ENCODE measurements around the gene TRIM47.
A peak's percentile ranks its signal among the peaks of the same experiment; 100 is the strongest.

TRIM47 gene

DNA sequence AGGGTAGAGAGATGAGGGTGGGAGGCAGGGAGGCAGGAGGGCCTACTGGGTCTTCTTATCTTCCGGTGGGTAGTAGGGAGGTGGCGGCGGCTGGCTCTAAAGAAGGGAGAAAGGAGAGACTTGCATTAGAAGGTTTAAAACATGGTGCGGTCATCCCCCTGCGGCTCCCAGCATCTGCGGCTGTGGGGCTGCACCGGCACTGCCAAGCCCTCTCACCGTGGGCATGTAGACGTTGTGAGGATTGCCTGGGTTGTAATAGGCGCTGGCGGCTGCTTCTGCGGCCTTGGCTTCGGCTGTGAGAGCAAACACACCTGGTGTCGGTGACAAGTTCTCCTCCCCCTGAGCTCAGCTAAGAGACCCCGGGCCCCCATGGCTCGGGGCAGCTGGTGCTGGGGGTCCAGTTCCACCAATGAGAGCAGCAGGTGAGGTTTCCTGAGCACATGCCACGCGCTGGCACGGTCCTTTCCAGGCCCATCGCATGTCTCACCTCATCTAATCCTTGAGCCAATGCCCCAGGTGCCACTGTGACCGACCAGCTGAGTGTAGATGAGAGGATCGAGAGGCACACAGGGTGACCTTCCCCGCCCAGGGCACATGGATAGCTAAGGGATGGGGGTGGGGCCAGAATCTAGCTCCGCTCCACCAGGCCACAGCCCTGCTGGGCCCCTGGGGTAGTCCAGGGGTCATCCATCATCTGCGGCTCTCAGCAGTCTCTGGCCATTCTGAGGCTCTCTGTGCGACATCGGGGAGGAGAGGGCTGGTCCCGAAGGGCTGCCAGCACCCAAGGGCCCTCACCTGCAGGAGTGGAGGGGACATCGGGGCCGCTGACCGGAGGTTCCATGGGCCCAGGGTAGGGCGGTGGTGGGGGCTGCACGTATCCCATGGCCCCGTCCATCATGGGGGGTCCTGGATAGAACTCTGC, 31.4 kb downstream of the TRIM47 start:
- Histone ChIP-seq H3K36me3 (peaks cover 83% of the 10 kb centered on the region), H3K4me3 (ENCODE audit: low read depth in 1 of 2, low read length in 1 of 2) (peak overlapping the region in 1 of 2 experiments; percentile 78), H3K27ac (peak overlapping the region; percentile 98), H3K4me1 (ENCODE audit: control insufficient read depth in 1 of 2, insufficient read depth in 1 of 2, low read depth in 1 of 2, low read length in 1 of 2) (peaks cover 44 to 56% of the 10 kb centered on the region in 2 experiments), H3K27me3 (no peaks in the 10 kb centered on the region), H3K9me3 (peaks cover 14% of the 10 kb centered on the region)
- TF ChIP-seq, protein P1, sequence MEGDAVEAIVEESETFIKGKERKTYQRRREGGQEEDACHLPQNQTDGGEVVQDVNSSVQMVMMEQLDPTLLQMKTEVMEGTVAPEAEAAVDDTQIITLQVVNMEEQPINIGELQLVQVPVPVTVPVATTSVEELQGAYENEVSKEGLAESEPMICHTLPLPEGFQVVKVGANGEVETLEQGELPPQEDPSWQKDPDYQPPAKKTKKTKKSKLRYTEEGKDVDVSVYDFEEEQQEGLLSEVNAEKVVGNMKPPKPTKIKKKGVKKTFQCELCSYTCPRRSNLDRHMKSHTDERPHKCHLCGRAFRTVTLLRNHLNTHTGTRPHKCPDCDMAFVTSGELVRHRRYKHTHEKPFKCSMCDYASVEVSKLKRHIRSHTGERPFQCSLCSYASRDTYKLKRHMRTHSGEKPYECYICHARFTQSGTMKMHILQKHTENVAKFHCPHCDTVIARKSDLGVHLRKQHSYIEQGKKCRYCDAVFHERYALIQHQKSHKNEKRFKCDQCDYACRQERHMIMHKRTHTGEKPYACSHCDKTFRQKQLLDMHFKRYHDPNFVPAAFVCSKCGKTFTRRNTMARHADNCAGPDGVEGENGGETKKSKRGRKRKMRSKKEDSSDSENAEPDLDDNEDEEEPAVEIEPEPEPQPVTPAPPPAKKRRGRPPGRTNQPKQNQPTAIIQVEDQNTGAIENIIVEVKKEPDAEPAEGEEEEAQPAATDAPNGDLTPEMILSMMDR (IDR thresholded peaks at IDR 0.05), result no peak

DNA sequence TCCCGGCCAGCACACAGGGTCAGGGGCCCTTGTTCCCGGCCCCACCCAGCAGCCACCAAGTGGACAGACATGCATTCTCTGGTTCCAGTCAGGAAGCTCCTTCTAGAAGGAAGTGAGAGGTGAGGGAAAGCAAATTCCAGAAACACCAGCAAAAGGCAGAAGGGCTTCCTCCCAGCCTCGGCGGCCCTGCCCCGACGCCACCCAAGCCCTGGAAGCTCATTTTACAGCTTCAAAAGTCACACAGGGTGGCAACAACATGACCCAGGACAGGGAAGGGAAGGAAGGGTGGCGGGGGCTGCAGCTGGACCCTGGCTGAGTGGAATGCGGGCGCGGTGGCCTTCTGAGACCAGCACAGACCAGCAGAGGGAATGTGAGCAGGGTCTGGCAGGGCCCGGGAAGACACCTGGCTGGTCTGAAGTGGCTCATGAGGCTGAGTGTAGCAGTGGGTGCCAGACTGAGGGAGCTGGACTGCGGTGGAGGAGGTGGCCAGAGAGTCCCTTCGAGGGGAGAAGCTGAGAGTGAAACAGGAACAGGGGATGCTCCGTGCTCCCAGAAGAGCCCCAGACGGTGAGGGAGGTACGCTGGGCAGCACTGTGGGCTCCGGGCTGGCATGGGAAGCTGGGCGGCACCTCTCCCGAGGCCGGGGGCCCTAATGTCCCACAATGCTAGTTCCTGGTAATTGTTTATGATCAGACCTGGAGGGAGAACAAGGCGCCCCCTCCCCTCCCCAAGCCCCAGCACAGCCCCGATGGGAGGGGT, 32.3 kb downstream of the TRIM47 start:
- peaks cover 44 to 56% of the 10 kb centered on the region in 2 experiments for H3K4me1 ChIP-seq (ENCODE audit: control insufficient read depth in 1 of 2, insufficient read depth in 1 of 2, low read depth in 1 of 2, low read length in 1 of 2)
- H3K36me3 ChIP-seq, result peaks cover 82% of the 10 kb centered on the region
- H3K27me3 ChIP-seq, result no peaks in the 10 kb centered on the region
- TF ChIP-seq, protein P1 (IDR thresholded peaks at IDR 0.05), result no peak
- peak overlapping the region; percentile 78 to 98 for H3K4me3 ChIP-seq (ENCODE audit: low read depth in 1 of 2, low read length in 1 of 2)
- H3K27ac ChIP-seq, result peak overlapping the region; percentile 98
- H3K9me3 ChIP-seq, result peaks cover 14% of the 10 kb centered on the region

DNA sequence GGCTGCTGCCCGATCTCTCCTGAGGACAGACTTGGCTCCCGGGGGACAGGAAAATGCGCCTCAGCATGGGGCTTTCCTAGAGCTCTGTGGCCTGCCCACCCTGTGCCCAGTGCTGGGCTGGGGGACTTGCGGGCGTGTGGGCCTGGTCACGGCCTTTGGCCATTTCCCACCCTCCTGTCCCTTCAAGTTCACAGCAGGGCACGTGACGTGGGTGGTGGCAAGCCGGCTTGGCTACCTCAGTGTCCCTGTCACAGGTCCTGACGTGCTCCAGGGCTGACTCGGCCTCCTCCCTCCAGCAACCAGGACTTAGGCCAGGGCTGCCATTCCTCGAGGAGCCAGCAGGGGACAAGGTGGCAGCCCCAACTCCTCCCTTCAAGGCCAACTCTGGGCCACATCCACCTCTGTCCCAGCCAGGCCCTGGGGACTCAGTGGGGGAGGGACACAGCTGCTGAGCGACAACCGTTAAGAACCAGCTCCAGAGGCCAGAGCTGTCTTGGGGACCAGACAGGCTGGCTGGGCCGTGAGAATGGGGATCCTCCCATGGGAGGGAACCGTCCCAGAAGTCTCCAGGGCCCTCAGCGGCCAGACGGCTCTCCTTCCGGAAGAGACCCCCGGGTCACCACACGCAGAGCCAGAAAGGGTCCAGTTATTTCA, 33.2 kb downstream of the TRIM47 start:
- Histone ChIP-seq H3K4me1 (ENCODE audit: control insufficient read depth in 1 of 2, insufficient read depth in 1 of 2, low read depth in 1 of 2, low read length in 1 of 2) (peaks cover 44 to 56% of the 10 kb centered on the region in 2 experiments), H3K4me3 (ENCODE audit: low read depth in 1 of 2, low read length in 1 of 2) (peak overlapping the region; percentile 78 to 98), H3K36me3 (peaks cover 82% of the 10 kb centered on the region), H3K27ac (peak overlapping the region; percentile 98), H3K27me3 (no peaks in the 10 kb centered on the region), H3K9me3 (peaks cover 14% of the 10 kb centered on the region)
- TF ChIP-seq, protein P1 (IDR thresholded peaks at IDR 0.05), result peak; percentile 92

DNA sequence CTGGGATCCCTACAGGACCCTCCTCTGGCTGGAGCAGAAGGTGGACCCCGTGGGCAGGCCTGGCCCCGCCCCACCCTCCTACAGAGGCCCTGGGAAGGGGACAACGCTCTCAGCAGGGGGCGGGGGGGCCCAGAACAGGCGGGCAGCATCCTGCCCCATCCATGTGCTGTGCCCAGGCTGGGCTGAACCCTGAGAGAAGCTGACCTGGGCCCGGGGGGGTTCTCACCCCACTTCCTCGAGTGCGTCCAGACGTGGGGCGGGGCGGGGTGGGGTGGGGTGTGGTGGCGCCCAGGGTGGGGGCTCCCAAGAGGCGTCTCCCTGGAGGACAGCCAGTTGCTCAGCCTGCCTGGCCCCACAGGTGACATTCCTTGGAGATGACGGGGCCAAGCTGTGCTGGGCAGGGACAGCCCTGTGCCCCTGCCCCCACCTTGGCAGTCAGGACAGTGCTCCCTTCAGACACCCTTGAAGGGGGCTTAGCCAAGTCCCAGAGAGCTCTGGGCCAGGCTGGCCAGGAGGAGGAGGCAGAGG, 33.8 kb downstream of the TRIM47 start:
- TF ChIP-seq, protein P1 (IDR thresholded peaks at IDR 0.05), result no peak
- H3K4me1 ChIP-seq (ENCODE audit: control insufficient read depth in 1 of 2, insufficient read depth in 1 of 2, low read depth in 1 of 2, low read length in 1 of 2), result peaks cover 44 to 56% of the 10 kb centered on the region in 2 experiments
- no peaks in the 10 kb centered on the region for H3K27me3 ChIP-seq
- peak overlapping the region; percentile 98 for H3K27ac ChIP-seq
- H3K4me3 ChIP-seq (ENCODE audit: low read depth in 1 of 2, low read length in 1 of 2), result peak overlapping the region; percentile 78 to 98
- H3K9me3 ChIP-seq, result peaks cover 14% of the 10 kb centered on the region
- H3K36me3 ChIP-seq, result peaks cover 82% of the 10 kb centered on the region

Data from neutrophil (primary cell).